HEK293T (cell line): ENCODE results near the gene FBXO7.

ENCODE experiments used
- BHLHE40 ChIP-seq: fragments of 450-650 bp; IDR thresholded peaks from 2 replicates; pipeline ENCODE4 v1.6.1; 2016; ENCODE audit warnings: mild to moderate bottlenecking, moderate library complexity, borderline replicate concordance
- ELF4 ChIP-seq: fragments of 450-650 bp; IDR thresholded peaks from 2 replicates; pipeline ENCODE4 v1.6.1; 2017; ENCODE audit warnings: antibody characterized with exemption
- FOXM1 ChIP-seq: fragments of 450-650 bp; IDR thresholded peaks from 2 replicates; pipeline ENCODE4 v1.6.1; 2017; ENCODE audit warnings: mild to moderate bottlenecking, borderline replicate concordance
- HDGF ChIP-seq: fragments of 450-650 bp; IDR thresholded peaks from 2 replicates; pipeline ENCODE4 v1.6.1; 2017; ENCODE audit warnings: antibody characterized with exemption, borderline replicate concordance
- L3MBTL2 ChIP-seq: fragments of 450-650 bp; conservative IDR thresholded peaks from 2 replicates; pipeline ENCODE4 v1.6.1; 2016; ENCODE audit warnings: mild to moderate bottlenecking
- NFRKB ChIP-seq: fragments of 450-650 bp; IDR thresholded peaks from 2 replicates; pipeline ENCODE4 v1.6.1; 2016; ENCODE audit warnings: mild to moderate bottlenecking, moderate library complexity
- SP1 ChIP-seq: fragments of 450-650 bp; IDR thresholded peaks from 2 replicates; pipeline ENCODE4 v1.6.1; 2017
- SUZ12 ChIP-seq: fragments of 450-650 bp; IDR thresholded peaks from 2 replicates; pipeline ENCODE4 v1.6.1; 2016; ENCODE audit warnings: mild to moderate bottlenecking
- ZNF384 ChIP-seq: fragments of 450-650 bp; IDR thresholded peaks from 2 replicates; pipeline ENCODE4 v1.6.1; 2016

GRCh38 chr22:32546496-32546895, 71.9 kb downstream of the FBXO7 start:
- TF ChIP-seq BHLHE40 (no peak), L3MBTL2 (no peak), NFRKB (no peak), ZNF384 (no peak), SP1 (no peak), HDGF (no peak), FOXM1 (no peak), ELF4 (no peak), SUZ12 (no peak)
